HG03064 (cell line): ENCODE data around the gene INPP5K.
"Not testable (repeated sequence)": the region's sequence is repeated elsewhere in the genome, so short reads cannot be mapped to it uniquely, and the experiment has no call there.

Source experiments
- ATAC-seq: cut with Tn5 transposase; IDR thresholded peaks from one replicate; pipeline ENCODE4 v1.9.1; 2021; ENCODE audit warnings: low read depth; ENCODE audit not compliant: unreplicated experiment

INPP5K gene

GRCh38 chr17:1469231-1469852, 47.1 kb downstream of the INPP5K start:
- ATAC-seq: no peak

GRCh38 chr17:1467898-1468492, 48.4 kb downstream of the INPP5K start:
- ATAC-seq: no peak

GRCh38 chr17:1467258-1467657, 49.2 kb downstream of the INPP5K start:
- ATAC-seq: no peak

GRCh38 chr17:1464186-1464585, 52.2 kb downstream of the INPP5K start:
- ATAC-seq: no peak

GRCh38 chr17:1462164-1463112, 54.0 kb downstream of the INPP5K start:
- no peak for ATAC-seq

GRCh38 chr17:1461198-1461944, 55.0 kb downstream of the INPP5K start:
- ATAC-seq: no peak

- no peak for ATAC-seq
Measured at GRCh38 chr17:1460233-1460632, 56.2 kb downstream of the INPP5K start.

- ATAC-seq: peak; percentile 65
Measured at GRCh38 chr17:1455797-1456599, 60.4 kb downstream of the INPP5K start, which contains the start of gene CRK. CRK (minus strand) TSS chr17:1456232; CDS start chr17:1456117, 115 bp downstream.

- ATAC-seq: peak; percentile 30
Measured at GRCh38 chr17:1455291-1455796, 61.1 kb downstream of the INPP5K start.

- ATAC-seq: no peak
Measured at GRCh38 chr17:1454541-1454940, 61.9 kb downstream of the INPP5K start.

- not testable (repeated sequence) for ATAC-seq
Measured at GRCh38 chr17:1453694-1454093, 62.7 kb downstream of the INPP5K start.

- ATAC-seq: no peak
Measured at GRCh38 chr17:1452836-1453235, 63.6 kb downstream of the INPP5K start.

- ATAC-seq: not testable (repeated sequence)
Measured at GRCh38 chr17:1450261-1450660, 66.2 kb downstream of the INPP5K start.

GRCh38 chr17:1449412-1449967, 66.9 kb downstream of the INPP5K start:
- no peak for ATAC-seq

- no peak for ATAC-seq
Measured at GRCh38 chr17:1447052-1447451, 69.4 kb downstream of the INPP5K start.

GRCh38 chr17:1446201-1446600, 70.2 kb downstream of the INPP5K start:
- no peak for ATAC-seq

GRCh38 chr17:1445695-1446094, 70.7 kb downstream of the INPP5K start:
- ATAC-seq: not testable (repeated sequence)
